Adrenal gland (tissue), 5 donors: ENCODE data around the gene NAALADL2.

ENCODE experiments used
- CTCF ChIP-seq, 6 experiments: fragments of 450-650 bp in 4 of 6; fragments of 200-600 bp in 2 of 6; sonication (generic) in 1 of 6; IDR thresholded peaks; 1 replicate in 5 of 6; 2 replicates in 1 of 6; pipeline versions ENCODE4 v1.5.1 to v1.8.0; 2016 to 2021; ENCODE audit warnings: antibody characterized with exemption in 6 of 6, mild to moderate bottlenecking in 2 of 6, moderate library complexity in 1 of 6
- POLR2A ChIP-seq, 2 donors: fragments of 450-650 bp; IDR thresholded peaks; one replicate each; pipeline ENCODE4 v1.6.1; 2017; ENCODE audit warnings: antibody characterized with exemption in 2 of 2, mild to moderate bottlenecking in 2 of 2, moderate library complexity in 1 of 2
- donor health status: DM: no; HTN: no; CAD: no.

DNA sequence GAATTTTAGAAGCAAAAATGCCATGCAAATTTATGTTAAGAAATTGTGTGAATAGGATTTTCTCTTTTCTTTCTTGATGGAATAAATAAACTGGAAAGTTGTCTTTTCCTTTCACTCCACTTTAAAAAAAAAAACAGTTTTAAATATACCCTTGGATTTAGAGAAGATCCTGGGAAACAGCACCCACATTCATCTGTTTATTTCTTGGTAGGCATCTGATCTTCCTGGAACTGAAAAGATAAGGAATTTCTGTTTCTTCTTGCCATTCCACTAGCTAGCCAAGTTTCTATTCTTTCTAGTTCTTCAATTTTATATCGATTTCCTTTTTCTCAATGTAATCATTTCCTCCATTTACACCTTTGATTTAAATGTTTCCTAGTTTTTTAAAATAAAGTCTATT is 420.8 kb downstream of the NAALADL2 start:
- TF ChIP-seq POLR2A (IDR thresholded peaks at IDR 0.05): no peak
- no peak for TF ChIP-seq CTCF (IDR thresholded peaks at IDR 0.05)
